Thymus (tissue), 11 donors: ENCODE results near the gene CMIP. TPM values are rescaled to one million over a fixed set of nuclear protein-coding genes. Genes with fewer than 3 reads are reported as not detected.

Experiments
- DNase-seq, 9 donors: peaks; one replicate each; pipeline ENCODE4 v3.0.0-alpha.2; 2013; ENCODE audit warnings: low spot score in 9 of 9, low read depth in 6 of 9, missing footprints in 1 of 9
- H3K27ac ChIP-seq, 2 donors: one replicate each; pipeline ENCODE4 v1.5.1; 2013; ENCODE audit warnings: control low read depth in 1 of 2, low read depth in 1 of 2, low read length in 1 of 2, mild to moderate bottlenecking in 1 of 2, moderate library complexity in 1 of 2
- H3K27me3 ChIP-seq, 2 donors: one replicate each; pipeline ENCODE4 v1.5.1; 2013; ENCODE audit warnings: low read length in 1 of 2; ENCODE audit not compliant: control insufficient read depth in 2 of 2, insufficient read depth in 1 of 2
- H3K36me3 ChIP-seq, 2 donors: one replicate each; pipeline ENCODE4 v1.5.1; 2013; ENCODE audit warnings: low read length in 1 of 2, mild to moderate bottlenecking in 1 of 2, moderate library complexity in 1 of 2; ENCODE audit not compliant: control insufficient read depth in 2 of 2, insufficient read depth in 2 of 2
- H3K4me1 ChIP-seq, 2 donors: one replicate each; pipeline ENCODE4 v1.5.1; 2013; ENCODE audit warnings: low read length in 2 of 2; ENCODE audit not compliant: control insufficient read depth in 2 of 2, insufficient read depth in 2 of 2
- H3K4me3 ChIP-seq, 2 donors: one replicate each; pipeline ENCODE4 v1.5.1; 2013; ENCODE audit warnings: low read length in 2 of 2, control low read depth in 1 of 2, mild to moderate bottlenecking in 1 of 2
- H3K9me3 ChIP-seq, 2 donors: one replicate each; pipeline ENCODE4 v1.5.1; 2013; ENCODE audit warnings: low read length in 1 of 2, mild to moderate bottlenecking in 1 of 2; ENCODE audit not compliant: control insufficient read depth in 2 of 2, insufficient read depth in 1 of 2
- WGBS: extraction: QIAGEN DNeasy Blood & Tissue Kit; methylation state at CpG from one replicate; pipeline ENCODE4 v1.1.7; 2013; 5-methylcytosine and 5-hydroxymethylcytosine counted together
- polyA plus RNA-seq: library from polyadenylated mRNA; stranded (reverse); fragments of 200-250 nt; gene quantifications from one replicate; pipeline ENCODE4 v1.2.3, GENCODE V29; 2013
- total RNA-seq: library from RNA; stranded (reverse); fragments of 120-200 nt; gene quantifications from one replicate; pipeline ENCODE4 v1.2.4, GENCODE V29; 2013
- donor health status: healthy.

The CMIP gene
- total and polyA plus RNA-seq, 2 donors = 5.2 to 19.4 TPM

DNA sequence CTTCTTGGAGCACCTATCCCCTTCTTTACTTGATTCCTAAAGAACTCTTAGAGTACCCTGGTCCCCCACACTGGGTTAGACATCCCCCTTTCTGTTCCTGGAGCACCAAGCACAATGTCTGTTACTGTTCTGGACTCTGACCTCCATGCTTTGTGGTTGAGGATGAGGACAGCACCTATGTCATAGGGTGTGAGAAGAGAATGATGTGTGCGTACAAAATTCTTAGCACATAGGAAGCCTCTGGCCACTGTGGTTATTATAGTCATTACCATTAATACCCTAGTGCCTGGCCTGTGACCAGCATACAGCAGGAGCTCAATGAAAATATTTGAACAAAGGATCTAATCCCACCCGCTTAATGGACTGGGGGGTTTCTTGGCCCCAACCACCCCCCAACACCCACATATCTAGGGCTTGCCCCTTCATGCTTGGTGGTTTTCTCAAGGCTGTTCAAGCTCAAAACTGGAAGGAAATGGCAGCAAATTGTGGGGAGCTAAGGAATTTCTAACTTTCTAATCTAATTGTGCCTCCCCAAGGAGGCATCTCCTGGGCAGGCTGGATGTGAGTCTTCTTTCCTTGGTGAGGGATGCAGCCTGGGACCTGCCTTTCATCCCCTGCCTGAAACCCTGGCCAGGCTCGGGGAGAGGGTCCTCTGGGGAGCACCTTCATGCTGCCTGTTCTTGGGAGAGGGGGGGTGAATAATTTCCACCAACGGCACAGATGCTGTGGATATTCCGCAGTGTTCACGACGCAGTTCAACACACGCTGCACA is 1.5 kb upstream of the CMIP start:
- DNase-seq = no peak
- peaks cover 14 to 32% of the 10 kb centered on the region in 2 donors for H3K4me1 ChIP-seq
- 91% methylated on average over 8 of the region's 8 CpGs for WGBS
- no peaks in the 10 kb centered on the region for H3K36me3 ChIP-seq
- H3K27ac ChIP-seq = no peak overlapping the region
- H3K4me3 ChIP-seq = no peak overlapping the region
- H3K27me3 ChIP-seq = peaks cover 0 to 11% of the 10 kb centered on the region in 2 donors
- H3K9me3 ChIP-seq = no peaks in the 10 kb centered on the region

DNA sequence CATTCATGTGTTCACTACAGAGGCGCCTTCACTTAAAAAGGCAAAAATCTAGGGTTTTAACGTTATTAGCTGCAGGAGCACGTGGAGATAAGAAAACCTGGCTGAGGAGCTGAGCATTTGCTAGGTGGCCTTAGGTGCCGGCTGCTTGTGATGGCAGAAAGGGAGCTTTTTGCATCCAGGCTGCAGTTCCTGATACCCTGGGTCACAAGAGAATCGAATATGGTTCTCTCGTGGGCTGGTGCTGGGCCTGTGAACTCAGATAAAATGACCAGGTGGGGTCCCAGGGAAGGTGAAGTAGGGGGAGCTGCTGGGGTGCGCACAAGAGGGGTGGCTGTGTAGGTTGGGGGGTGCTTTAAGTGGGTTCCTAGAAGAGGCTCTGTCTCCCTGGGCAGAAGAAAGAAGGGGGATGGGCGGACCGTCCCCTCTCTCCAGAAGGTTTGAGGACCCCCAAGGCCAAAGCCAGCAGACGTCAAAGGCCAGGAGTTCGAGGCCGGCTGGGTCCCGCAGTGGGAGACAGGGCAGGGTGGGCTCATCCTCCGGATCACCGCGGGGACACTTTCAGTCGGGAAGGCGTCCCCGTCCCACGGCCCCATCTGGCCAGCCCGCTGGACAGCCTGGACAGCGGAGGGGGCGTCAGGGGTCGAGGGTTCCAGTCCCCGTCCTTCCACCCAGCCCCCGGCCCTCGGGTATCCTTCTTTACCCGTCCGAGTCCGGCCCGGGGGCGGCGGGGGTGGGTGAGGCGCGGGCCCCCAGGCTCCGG is 740 bp upstream of the CMIP start:
- 31% methylated on average over 36 of the region's 36 CpGs for WGBS

DNA sequence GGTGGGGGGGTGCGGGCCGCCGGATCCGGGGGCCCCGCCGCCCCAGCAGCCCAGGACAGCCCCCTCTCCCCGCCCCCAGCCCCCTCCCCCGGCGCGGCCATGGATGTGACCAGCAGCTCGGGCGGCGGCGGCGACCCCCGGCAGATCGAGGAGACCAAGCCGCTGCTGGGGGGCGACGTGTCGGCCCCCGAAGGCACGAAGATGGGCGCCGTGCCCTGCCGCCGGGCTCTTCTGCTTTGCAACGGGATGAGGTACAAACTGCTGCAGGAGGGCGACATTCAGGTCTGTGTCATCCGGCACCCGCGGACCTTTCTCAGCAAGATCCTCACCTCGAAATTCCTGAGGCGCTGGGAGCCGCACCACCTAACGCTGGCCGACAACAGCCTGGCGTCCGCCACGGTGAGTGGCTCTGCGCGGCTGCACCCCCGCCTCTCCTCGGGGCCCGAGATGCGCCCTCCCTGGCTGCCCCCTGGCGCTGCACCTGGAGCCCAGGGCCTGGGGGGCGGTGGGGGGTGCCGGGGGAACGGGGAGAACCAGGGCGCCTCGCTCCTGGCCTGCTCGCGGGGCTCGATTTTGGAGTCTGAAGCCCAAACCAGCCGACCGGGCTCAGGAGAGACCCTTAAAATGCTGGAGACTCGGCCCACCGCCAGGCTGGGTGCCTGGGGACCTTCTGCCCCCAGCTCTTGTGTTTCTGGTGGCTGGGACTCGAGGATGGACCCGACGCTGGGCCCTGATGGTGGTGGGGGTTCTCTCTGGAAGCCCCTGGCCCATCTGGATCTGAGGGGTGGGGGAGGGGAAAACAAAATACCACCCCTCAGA is 744 bp downstream of the CMIP start:
- Histone ChIP-seq H3K9me3 (no peaks in the 10 kb centered on the region), H3K4me1 (peaks cover 22 to 49% of the 10 kb centered on the region in 2 donors), H3K27ac (peak overlapping the region; percentile 75 to 88), H3K4me3 (peak overlapping the region; percentile 82 to 89), H3K27me3 (peaks cover 0 to 11% of the 10 kb centered on the region in 2 donors), H3K36me3 (no peaks in the 10 kb centered on the region)
- under 1% methylated on average over 62 of the region's 62 CpGs for WGBS
- peak in 3 of 9 donors; percentile 46 to 75 (median 53) for DNase-seq

More for the DNA sequence above, 740 bp upstream of the CMIP start:
- no peaks in the 10 kb centered on the region for H3K9me3 ChIP-seq
- peak overlapping the region; percentile 33 to 89 for H3K4me3 ChIP-seq
- H3K27ac ChIP-seq = peak overlapping the region in 1 of 2 donors; percentile 71
- H3K36me3 ChIP-seq = no peaks in the 10 kb centered on the region
- no peak for DNase-seq
- peaks cover 0 to 11% of the 10 kb centered on the region in 2 donors for H3K27me3 ChIP-seq
- peaks cover 22 to 35% of the 10 kb centered on the region in 2 donors for H3K4me1 ChIP-seq

DNA sequence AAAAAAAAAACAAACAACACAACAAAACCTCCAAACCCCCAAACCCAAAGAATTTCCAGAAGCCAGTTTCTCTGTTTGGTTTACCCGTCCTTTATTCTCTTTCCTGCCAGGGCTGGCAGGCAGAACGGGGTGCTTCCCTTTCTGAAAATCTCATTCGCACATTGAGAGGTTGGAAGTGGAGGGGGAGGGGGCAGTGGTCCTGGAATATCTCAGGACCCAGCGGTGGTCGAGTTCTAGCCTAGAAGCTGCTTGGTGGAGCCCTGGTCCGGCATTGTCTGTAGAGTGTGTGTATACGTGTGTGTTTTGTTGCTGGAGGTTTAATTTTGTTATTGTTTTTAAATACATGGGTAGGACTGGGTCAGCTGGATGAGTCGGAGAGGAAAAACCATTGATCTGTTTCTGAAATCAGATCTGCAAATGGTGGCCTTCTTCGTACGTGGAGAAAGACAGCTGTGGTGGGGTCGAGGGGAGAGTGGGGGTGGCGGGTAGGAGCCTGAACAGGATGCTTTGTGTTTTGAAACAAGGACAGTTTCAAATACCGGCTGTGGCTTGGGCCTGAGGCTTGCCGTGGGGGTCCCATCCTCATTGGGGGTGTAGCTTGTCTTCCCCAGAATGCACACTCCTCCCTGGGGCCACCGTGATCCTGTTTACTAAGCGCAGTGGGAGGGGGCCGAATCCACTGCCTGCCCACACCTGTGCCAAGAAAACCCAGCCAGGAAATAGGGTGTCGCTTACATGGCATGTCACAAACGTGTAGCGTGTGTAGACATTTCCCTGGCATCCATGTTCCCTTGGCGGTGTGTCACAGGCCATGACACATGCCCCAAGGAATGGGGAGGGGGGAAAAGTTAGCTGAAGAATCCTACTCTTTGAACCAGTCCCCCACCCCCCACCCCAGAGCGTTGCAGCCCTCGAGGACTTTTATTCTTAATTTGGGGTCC is 1.6 kb downstream of the CMIP start:
- peaks cover 23 to 53% of the 10 kb centered on the region in 2 donors for H3K4me1 ChIP-seq
- H3K9me3 ChIP-seq = no peaks in the 10 kb centered on the region
- peaks cover 0 to 8% of the 10 kb centered on the region in 2 donors for H3K27me3 ChIP-seq
- WGBS = 2% methylated on average over 23 of the region's 23 CpGs
- peak overlapping the region; percentile 75 to 88 for H3K27ac ChIP-seq
- H3K36me3 ChIP-seq = peaks cover 0 to 4% of the 10 kb centered on the region in 2 donors
- peak in 5 of 9 donors; percentile 44 to 77 (median 56) for DNase-seq
- H3K4me3 ChIP-seq = peak overlapping the region; percentile 82 to 89

DNA sequence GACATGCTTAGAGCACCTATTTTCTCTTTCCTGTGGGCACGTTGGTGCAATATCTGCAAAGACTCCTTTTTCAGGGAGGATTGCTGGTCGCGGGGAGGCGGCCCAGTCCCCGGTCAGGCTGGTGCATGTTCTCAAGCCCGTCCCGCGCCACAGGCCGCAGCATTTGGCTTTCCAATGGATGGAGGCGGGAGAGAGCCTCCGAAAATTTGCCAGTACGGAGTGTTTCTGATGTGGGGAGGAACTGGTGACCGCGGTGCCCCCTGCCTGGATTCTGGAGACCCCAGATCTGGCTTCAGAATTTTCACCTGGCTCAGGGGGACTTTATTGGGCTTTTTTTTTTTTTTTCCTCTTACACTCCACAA is 2.3 kb downstream of the CMIP start:
- H3K9me3 ChIP-seq = no peaks in the 10 kb centered on the region
- H3K36me3 ChIP-seq = peaks cover 0 to 4% of the 10 kb centered on the region in 2 donors
- peak overlapping the region; percentile 75 to 88 for H3K27ac ChIP-seq
- no peak for DNase-seq
- H3K4me3 ChIP-seq = peak overlapping the region; percentile 82 to 89
- WGBS = 48% methylated on average over 14 of the region's 14 CpGs
- H3K27me3 ChIP-seq = peaks cover 0 to 5% of the 10 kb centered on the region in 2 donors
- H3K4me1 ChIP-seq = peaks cover 28 to 59% of the 10 kb centered on the region in 2 donors

DNA sequence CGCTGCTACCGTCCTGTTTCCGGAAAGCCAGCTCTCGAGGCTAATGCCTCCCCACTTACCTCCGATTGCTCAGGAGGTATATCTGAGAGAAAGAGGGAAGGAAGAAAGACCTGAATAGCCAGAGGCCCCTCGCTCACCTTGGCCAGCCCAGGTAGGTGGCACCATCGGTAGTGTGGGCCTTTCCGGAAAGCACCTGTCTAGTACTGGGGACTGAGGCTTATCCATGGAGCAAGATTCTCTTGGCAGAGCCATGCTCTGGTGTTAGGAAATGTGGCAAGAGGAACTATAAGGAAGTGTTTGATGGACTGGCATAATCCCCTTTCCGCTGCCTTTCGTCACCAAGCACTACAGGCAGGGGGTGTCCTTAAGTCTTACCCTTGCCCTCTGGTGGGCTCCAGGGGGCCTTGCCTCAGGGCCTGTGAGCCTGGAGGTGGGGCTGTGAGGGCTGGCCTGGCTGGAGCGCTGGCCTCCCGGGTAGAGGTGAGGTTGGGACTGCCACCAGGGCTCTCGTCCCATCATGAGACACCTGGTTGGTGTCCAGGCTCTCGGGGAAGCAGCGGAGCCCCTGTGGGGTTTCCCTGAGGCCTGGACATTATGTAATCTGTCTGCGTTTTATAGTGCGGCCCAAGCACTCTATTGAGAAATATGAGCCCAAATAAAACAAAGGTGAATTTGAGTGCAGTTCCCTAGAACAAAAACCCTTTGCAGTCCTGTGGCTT is 2.9 kb downstream of the CMIP start:
- H3K36me3 ChIP-seq = peaks cover 0 to 4% of the 10 kb centered on the region in 2 donors
- H3K4me3 ChIP-seq = peak overlapping the region in 1 of 2 donors; percentile 82
- WGBS = 89% methylated on average over 17 of the region's 17 CpGs
- peaks cover 0 to 5% of the 10 kb centered on the region in 2 donors for H3K27me3 ChIP-seq
- H3K27ac ChIP-seq = peak overlapping the region; percentile 0 to 20
- DNase-seq = no peak
- peaks cover 33 to 66% of the 10 kb centered on the region in 2 donors for H3K4me1 ChIP-seq
- no peaks in the 10 kb centered on the region for H3K9me3 ChIP-seq

DNA sequence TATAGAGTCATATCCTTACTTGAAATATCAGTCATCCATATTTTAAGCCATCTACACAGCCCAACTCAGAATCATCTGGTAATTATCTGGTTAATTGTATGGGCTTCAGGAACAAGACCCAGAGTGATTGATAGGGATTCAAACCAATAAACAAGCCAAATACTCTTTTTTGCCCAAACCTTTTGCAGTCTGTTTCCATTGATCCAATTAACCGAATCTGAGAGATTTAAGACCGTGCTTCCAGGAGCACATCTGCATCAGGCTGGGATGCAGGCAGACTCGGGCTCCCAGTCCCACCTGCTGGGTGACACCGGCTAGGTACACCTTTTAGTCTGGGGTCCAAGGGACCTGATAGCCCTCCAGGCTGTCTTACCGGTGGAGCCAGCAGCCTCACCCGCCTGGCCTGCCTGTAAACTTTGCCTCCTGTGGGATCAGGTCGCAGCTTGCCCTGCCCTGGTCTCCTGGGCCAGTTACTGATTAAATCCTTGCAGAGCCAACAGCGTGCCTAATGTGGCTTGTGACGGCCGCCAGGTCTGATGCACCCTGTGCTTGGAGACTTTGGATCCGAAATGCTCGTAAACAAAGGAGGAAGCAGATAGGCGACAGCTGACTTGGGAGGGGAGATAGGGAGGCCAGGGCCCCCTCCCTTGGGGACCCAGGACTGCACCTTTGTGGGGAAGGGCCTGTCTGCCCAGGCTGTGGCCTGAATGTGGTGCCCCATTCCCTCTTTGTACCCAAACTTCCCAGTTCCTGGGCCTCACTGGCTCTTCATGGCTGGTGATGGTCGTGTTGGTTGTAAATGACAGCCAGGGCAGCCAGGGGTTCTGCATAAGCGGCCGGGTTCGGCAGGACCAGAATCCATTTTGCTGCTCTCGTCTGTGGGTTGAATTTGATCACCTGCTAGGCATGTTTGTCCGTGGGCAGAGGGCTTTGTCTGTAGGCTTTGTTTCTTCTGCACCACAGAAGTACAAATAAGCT is 3.8 kb downstream of the CMIP start:
- DNase-seq = no peak
- Histone ChIP-seq H3K36me3 (peaks cover 3 to 4% of the 10 kb centered on the region in 2 donors), H3K27ac (peak overlapping the region; percentile 38 to 62), H3K9me3 (no peaks in the 10 kb centered on the region), H3K4me3 (no peak overlapping the region), H3K4me1 (peaks cover 39 to 75% of the 10 kb centered on the region in 2 donors), H3K27me3 (peaks cover 0 to 5% of the 10 kb centered on the region in 2 donors)
- 77% methylated on average over 19 of the region's 19 CpGs for WGBS
